Suprapubic skin (tissue), 4 donors: ENCODE data around the gene DCST1.

Experiments used
- EP300 ChIP-seq: sonication (generic); formaldehyde crosslinking; IDR thresholded peaks from one replicate; pipeline ENCODE4 v1.6.1; 2017; ENCODE audit warnings: antibody characterized with exemption
- POLR2A ChIP-seq, 2 donors: fragments of 450-650 bp; IDR thresholded peaks; one replicate each; pipeline ENCODE4 v1.6.1; 2017; ENCODE audit warnings: antibody characterized with exemption in 2 of 2, mild to moderate bottlenecking in 2 of 2, moderate library complexity in 2 of 2
- POLR2AphosphoS5 ChIP-seq, 3 donors: sonication (generic); formaldehyde crosslinking; IDR thresholded peaks; one replicate each; pipeline ENCODE4 v1.6.1; 2017; ENCODE audit warnings: antibody characterized with exemption in 3 of 3
- TF ChIP-seq, protein P1 (sequence below), 2 donors: fragments of 200-600 bp in 1 of 2; fragments of 450-650 bp in 1 of 2; sonication (generic) in 1 of 2; IDR thresholded peaks; one replicate each; pipeline ENCODE4 v1.5.1; 2016 to 2019; ENCODE audit warnings: antibody characterized with exemption in 2 of 2, mild to moderate bottlenecking in 1 of 2, moderate library complexity in 1 of 2

GRCh38 chr1:155007251-155007828 lies 26.3 kb upstream of the DCST1 start:
- TF ChIP-seq, protein P1, sequence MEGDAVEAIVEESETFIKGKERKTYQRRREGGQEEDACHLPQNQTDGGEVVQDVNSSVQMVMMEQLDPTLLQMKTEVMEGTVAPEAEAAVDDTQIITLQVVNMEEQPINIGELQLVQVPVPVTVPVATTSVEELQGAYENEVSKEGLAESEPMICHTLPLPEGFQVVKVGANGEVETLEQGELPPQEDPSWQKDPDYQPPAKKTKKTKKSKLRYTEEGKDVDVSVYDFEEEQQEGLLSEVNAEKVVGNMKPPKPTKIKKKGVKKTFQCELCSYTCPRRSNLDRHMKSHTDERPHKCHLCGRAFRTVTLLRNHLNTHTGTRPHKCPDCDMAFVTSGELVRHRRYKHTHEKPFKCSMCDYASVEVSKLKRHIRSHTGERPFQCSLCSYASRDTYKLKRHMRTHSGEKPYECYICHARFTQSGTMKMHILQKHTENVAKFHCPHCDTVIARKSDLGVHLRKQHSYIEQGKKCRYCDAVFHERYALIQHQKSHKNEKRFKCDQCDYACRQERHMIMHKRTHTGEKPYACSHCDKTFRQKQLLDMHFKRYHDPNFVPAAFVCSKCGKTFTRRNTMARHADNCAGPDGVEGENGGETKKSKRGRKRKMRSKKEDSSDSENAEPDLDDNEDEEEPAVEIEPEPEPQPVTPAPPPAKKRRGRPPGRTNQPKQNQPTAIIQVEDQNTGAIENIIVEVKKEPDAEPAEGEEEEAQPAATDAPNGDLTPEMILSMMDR (IDR thresholded peaks at IDR 0.05): no peak
- TF ChIP-seq POLR2A (IDR thresholded peaks at IDR 0.05) (no peak), POLR2AphosphoS5 (IDR thresholded peaks at IDR 0.05) (no peak), EP300 (no peak)
